Astrocyte of the spinal cord (primary cell): ENCODE results near the gene IQCK.

Experiments used
- DNase-seq: peaks from one replicate; pipeline ENCODE4 v3.0.0; 2011; ENCODE audit warnings: low read depth, low spot score
- H3K4me3 ChIP-seq: 2 replicates; pipeline ENCODE4 v1.5.1; 2011; ENCODE audit warnings: low read depth, mild to moderate bottlenecking, low read length, moderate library complexity
- in situ Hi-C: cut with HindIII; loops from 2 replicates; pipeline ENCODE4 v1.10.0; 2017; ENCODE audit warnings: low sequenced_read_pairs
- TF ChIP-seq, protein P1 (sequence below): IDR thresholded peaks from 2 replicates; pipeline ENCODE4 v1.5.1; 2012; ENCODE audit warnings: low read depth, mild to moderate bottlenecking, low read length, inconsistent platforms

Gene IQCK

DNA sequence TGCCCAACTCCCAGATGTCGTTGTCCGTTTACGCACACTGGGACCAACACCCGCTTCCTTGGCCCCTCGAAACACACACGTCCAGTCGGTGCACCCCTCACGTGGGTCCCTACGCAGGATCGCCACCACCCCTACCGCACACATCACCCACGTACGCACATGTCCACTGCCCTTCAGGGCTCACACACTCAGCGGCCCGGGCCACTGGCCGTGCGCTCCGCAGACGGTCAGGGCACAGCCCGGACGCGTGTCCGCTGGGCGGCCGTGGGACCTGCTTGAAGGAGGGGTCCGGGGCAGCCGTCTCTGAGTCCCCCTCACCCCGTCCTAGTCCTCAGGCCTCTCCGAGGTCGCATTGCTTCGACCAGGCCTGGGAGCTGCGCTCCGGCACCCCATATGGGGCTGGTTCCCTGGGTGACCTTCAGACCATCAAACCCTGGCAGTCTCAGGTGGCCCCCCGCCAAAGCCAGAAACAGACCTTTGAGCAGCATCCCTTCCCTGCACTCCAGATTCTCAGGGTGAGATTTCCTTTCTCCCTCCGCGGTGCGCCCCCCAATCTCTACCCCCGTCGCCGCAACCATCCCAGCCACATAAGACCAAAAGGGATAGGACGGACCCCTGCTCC lies 167.5 kb downstream of the IQCK start:
- no peak for DNase-seq
- TF ChIP-seq, protein P1, sequence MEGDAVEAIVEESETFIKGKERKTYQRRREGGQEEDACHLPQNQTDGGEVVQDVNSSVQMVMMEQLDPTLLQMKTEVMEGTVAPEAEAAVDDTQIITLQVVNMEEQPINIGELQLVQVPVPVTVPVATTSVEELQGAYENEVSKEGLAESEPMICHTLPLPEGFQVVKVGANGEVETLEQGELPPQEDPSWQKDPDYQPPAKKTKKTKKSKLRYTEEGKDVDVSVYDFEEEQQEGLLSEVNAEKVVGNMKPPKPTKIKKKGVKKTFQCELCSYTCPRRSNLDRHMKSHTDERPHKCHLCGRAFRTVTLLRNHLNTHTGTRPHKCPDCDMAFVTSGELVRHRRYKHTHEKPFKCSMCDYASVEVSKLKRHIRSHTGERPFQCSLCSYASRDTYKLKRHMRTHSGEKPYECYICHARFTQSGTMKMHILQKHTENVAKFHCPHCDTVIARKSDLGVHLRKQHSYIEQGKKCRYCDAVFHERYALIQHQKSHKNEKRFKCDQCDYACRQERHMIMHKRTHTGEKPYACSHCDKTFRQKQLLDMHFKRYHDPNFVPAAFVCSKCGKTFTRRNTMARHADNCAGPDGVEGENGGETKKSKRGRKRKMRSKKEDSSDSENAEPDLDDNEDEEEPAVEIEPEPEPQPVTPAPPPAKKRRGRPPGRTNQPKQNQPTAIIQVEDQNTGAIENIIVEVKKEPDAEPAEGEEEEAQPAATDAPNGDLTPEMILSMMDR = no peak
- in situ Hi-C loops = no loop called here
- H3K4me3 ChIP-seq = no peak overlapping the region

DNA sequence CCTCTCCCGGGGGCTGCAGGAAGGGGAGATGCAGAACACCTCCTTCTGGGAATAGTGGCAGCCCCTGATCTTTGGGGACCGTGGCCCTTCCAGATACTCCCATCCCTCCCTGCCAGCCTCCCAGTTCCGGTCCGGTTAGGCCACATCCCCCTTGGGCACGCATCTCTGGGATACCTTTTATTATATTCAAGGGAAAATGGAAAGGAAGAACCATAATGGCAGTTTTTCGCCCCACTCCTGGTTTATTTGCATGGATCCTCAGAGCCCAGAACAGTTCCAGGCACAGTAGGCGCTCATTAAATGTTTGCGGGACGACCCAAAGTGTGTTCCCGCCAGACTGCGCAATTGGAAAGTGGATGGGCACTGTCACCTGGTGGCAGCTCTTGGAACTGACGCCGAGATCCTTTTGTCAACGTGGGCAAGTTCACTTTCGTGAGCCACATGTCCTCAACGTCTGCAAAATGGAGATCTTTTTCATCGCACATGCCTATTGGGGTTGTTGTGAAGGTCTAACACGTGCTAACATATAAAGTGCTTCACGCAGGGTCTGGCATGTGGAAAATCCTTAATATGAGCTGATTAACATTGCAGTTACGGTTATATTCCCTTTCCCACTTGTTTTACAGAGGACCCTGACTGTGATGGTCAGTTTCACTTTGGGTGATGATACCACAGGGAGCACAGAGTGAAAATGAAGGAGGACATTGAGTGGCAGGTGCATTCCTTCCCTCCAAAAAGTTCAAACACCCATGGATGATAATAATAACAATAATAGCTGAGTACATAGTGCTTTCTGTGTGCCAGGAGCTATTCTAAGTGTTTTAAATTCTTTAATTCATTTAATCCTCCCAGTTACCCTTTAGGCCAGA lies 168.2 kb downstream of the IQCK start:
- in situ Hi-C loops = no loop called here
- TF ChIP-seq, protein P1 = peak; percentile 100
- DNase-seq = peak; percentile 76
- H3K4me3 ChIP-seq = no peak overlapping the region

DNA sequence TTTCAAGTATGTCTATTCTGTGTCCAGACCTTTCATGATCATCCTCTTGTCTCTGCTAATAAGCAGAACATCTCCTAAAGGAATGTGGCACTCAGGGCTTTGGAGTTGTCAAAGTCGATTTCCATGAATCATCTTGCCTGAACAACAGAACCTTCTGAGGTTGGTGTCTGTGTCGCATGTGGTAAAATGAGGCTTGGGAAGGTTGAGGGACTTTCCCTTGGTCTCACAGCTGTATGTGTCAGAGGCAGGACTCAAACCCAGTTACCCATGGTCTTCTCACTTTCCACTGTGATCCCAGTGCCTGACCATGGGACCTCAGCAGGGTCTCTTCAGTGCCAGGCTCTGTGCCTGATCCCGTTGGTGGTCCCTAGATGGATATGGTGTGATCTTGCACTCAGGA lies 170.8 kb downstream of the IQCK start:
- no peak for DNase-seq
- in situ Hi-C loops = no loop called here
- H3K4me3 ChIP-seq = no peak overlapping the region
- TF ChIP-seq, protein P1 = no peak

DNA sequence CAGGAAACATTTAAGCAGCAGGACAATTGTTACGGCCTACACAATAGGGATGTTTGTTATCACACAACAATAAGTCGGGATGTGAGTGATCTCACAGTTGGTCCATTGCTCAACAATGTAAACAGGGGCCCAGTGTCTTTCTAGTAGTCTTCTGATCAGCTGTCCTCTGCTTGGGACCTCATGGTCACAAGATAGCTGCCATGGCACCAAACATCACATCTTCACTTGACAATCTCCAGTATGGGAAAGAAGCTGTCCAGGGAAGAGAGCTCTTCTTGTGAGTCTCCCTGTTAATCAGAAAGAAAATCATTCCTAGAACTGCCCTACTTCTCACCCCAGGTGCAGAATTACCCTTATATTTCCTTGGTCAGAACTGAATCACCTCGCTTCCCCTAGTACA lies 172.8 kb downstream of the IQCK start:
- in situ Hi-C loops = no loop called here

DNA sequence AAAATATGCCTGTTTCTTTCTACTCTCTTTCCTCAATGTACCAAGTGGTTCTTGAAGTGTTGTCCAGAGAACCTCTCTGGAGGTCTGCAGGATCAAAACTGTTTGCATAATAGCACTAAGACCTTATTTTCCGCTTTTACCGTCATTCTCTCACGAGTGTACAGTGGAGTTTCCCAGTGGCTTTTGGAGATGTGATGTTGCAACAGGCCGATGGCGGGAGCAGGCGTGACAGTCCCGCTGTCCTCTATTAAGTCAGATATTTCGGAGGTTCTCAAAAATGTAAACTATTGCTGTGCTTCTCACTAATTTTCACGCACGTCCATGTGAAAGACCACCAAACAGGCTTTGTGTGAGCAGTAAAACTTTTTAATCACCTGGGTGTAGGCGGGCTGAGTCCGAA lies 174.8 kb downstream of the IQCK start:
- no peak overlapping the region for H3K4me3 ChIP-seq
- in situ Hi-C loops = no loop called here
- no peak for DNase-seq
- TF ChIP-seq, protein P1 = no peak

More for the DNA sequence above, 172.8 kb downstream of the IQCK start:
- TF ChIP-seq, protein P1 = no peak
- DNase-seq = no peak
- no peak overlapping the region for H3K4me3 ChIP-seq

DNA sequence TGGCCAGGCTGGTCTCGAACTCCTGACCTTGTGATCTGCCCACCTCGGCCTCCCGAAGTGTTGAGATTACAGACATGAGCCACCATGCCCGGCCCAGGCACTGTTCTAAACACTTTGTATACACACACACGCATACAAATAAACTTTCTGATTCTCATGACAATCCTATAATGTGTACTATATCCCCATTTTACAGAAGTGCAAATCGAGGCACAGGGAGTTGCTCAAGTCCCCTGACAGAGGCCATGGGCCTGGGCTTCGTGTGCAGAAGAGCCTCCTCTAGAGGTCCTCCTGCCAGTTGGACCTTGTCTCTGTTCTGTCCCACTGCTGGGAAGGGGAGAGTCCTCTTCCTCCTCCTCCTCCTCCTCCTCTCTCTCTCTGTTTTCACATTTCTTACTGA lies 176.5 kb downstream of the IQCK start:
- H3K4me3 ChIP-seq = no peak overlapping the region
- no peak for DNase-seq
- in situ Hi-C loops = no loop called here
- TF ChIP-seq, protein P1 = no peak
